Measurements from ENCODE around the gene HIPK2. TPM values are rescaled to one million over a fixed set of nuclear protein-coding genes. Genes with fewer than 3 reads are reported as not detected.

HIPK2 gene
- polyA plus RNA-seq, 1 donor (not counting 4 experiments of a cell fraction or from before 2014, with no cell fraction given), result 5.8 TPM

- Histone ChIP-seq H3K27me3 (ENCODE audit: control insufficient read depth, extremely low read depth, insufficient read depth, low read length) (no peaks in the 10 kb centered on the region), H3K36me3 (ENCODE audit: control insufficient read depth in 2 of 2, extremely low read depth in 1 of 2, insufficient read depth in 2 of 2, low read length in 2 of 2) (peaks cover 5 to 16% of the 10 kb centered on the region in 2 experiments), H3K4me1 (ENCODE audit: control insufficient read depth, extremely low read depth, insufficient read depth, low read length) (peaks cover 6% of the 10 kb centered on the region), H3K27ac (ENCODE audit: control insufficient read depth, insufficient read depth, low read length) (no peak overlapping the region), H3K9me3 (ENCODE audit: control insufficient read depth, low read depth, low read length) (no peaks in the 10 kb centered on the region), H3K9ac (ENCODE audit: control insufficient read depth, extremely low read depth, insufficient read depth, low read length) (no peak overlapping the region), H2AFZ (ENCODE audit: control insufficient read depth, low read length) (no peak overlapping the region), H3K9me1 (ENCODE audit: control insufficient read depth, extremely low read depth, insufficient read depth, low read length) (no peaks in the 10 kb centered on the region), H3K4me3 (ENCODE audit: control insufficient read depth in 2 of 3, extremely low read depth in 1 of 3, insufficient read depth in 2 of 3, low read depth in 1 of 3, low read length in 3 of 3) (no peak overlapping the region), H3K4me2 (ENCODE audit: control insufficient read depth, extremely low read depth, insufficient read depth, low read depth, low read length) (no peak overlapping the region), H3K79me2 (ENCODE audit: control insufficient read depth, insufficient read depth, low read length) (peaks cover 12% of the 10 kb centered on the region), H4K20me1 (ENCODE audit: control insufficient read depth, extremely low read depth, insufficient read depth, low read length) (no peaks in the 10 kb centered on the region)
- TF ChIP-seq EZH2 (IDR thresholded peaks at IDR 0.05; ENCODE audit: low read length) (no peak), CTCF (optimal IDR thresholded peaks at IDR 0.05 in 1 of 3, IDR thresholded peaks at IDR 0.05 in 1 of 3, conservative IDR thresholded peaks at IDR 0.05 in 1 of 3; ENCODE audit: extremely low read depth in 1 of 3, insufficient read depth in 2 of 3, low read length in 3 of 3) (no peak)
- FAIRE-seq, result no peak
- dilution Hi-C loops (cut with MboI; ENCODE audit: extremely low pct_ligation_motif_present, low sequenced_read_pairs), result no loop called here
- DNase-seq (ENCODE audit: low read depth, low spot score), result no peak
Observed at GRCh38 chr7:139706837-139707236, 71.0 kb downstream of the HIPK2 start.

- no peak for FAIRE-seq
- no peaks in the 10 kb centered on the region for H3K27me3 ChIP-seq (ENCODE audit: control insufficient read depth, extremely low read depth, insufficient read depth, low read length)
- H3K9ac ChIP-seq (ENCODE audit: control insufficient read depth, extremely low read depth, insufficient read depth, low read length), result no peak overlapping the region
- no peaks in the 10 kb centered on the region for H4K20me1 ChIP-seq (ENCODE audit: control insufficient read depth, extremely low read depth, insufficient read depth, low read length)
- peaks cover 12% of the 10 kb centered on the region for H3K79me2 ChIP-seq (ENCODE audit: control insufficient read depth, insufficient read depth, low read length)
- H3K4me3 ChIP-seq (ENCODE audit: control insufficient read depth in 2 of 3, extremely low read depth in 1 of 3, insufficient read depth in 2 of 3, low read depth in 1 of 3, low read length in 3 of 3), result no peak overlapping the region
- H3K9me1 ChIP-seq (ENCODE audit: control insufficient read depth, extremely low read depth, insufficient read depth, low read length), result no peaks in the 10 kb centered on the region
- no peaks in the 10 kb centered on the region for H3K9me3 ChIP-seq (ENCODE audit: control insufficient read depth, low read depth, low read length)
- H2AFZ ChIP-seq (ENCODE audit: control insufficient read depth, low read length), result no peak overlapping the region
- no peak for DNase-seq (ENCODE audit: low read depth, low spot score)
- peaks cover 5 to 21% of the 10 kb centered on the region in 2 experiments for H3K36me3 ChIP-seq (ENCODE audit: control insufficient read depth in 2 of 2, extremely low read depth in 1 of 2, insufficient read depth in 2 of 2, low read length in 2 of 2)
- no peak overlapping the region for H3K27ac ChIP-seq (ENCODE audit: control insufficient read depth, insufficient read depth, low read length)
- dilution Hi-C loops (cut with MboI; ENCODE audit: extremely low pct_ligation_motif_present, low sequenced_read_pairs), result no loop called here
- no peak for TF ChIP-seq CTCF (optimal IDR thresholded peaks at IDR 0.05 in 1 of 3, IDR thresholded peaks at IDR 0.05 in 1 of 3, conservative IDR thresholded peaks at IDR 0.05 in 1 of 3; ENCODE audit: extremely low read depth in 1 of 3, insufficient read depth in 2 of 3, low read length in 3 of 3)
- no peak for TF ChIP-seq EZH2 (IDR thresholded peaks at IDR 0.05; ENCODE audit: low read length)
- H3K4me1 ChIP-seq (ENCODE audit: control insufficient read depth, extremely low read depth, insufficient read depth, low read length), result peaks cover 6% of the 10 kb centered on the region
- no peak overlapping the region for H3K4me2 ChIP-seq (ENCODE audit: control insufficient read depth, extremely low read depth, insufficient read depth, low read depth, low read length)
Observed at GRCh38 chr7:139704308-139704879, 73.4 kb downstream of the HIPK2 start.
